Small intestine (tissue), 7 donors: Measurements from ENCODE around the gene ELAVL3. TPM values are rescaled to one million over a fixed set of nuclear protein-coding genes. Genes with fewer than 3 reads are reported as not detected.

Experiments
- DNase-seq, 2 donors: peaks; one replicate each; pipeline versions ENCODE4 v3.0.0 to v3.0.0-alpha.2; 2013
- FAIRE-seq: peaks from 2 replicates; lab custom pipeline; 2012; peaks lifted over from hg19 to GRCh38; lab: Jason Lieb, UNC
- H3K27ac ChIP-seq, 3 donors: one replicate each; pipeline ENCODE4 v1.5.1; 2013; ENCODE audit warnings: low read length in 2 of 3, mild to moderate bottlenecking in 2 of 3, control low read depth in 1 of 3, inconsistent platforms in 1 of 3, low read depth in 1 of 3, moderate library complexity in 1 of 3
- H3K27me3 ChIP-seq, 3 donors: one replicate each; pipeline ENCODE4 v1.6.1; 2013; ENCODE audit warnings: low read length in 3 of 3, inconsistent platforms in 1 of 3; ENCODE audit not compliant: control insufficient read depth in 3 of 3, insufficient read depth in 3 of 3
- H3K36me3 ChIP-seq, 3 donors: one replicate each; pipeline ENCODE4 v1.6.1; 2013; ENCODE audit warnings: low read length in 3 of 3, inconsistent platforms in 1 of 3, low read depth in 1 of 3, mild to moderate bottlenecking in 1 of 3, moderate library complexity in 1 of 3; ENCODE audit not compliant: control insufficient read depth in 3 of 3, insufficient read depth in 2 of 3
- H3K4me1 ChIP-seq, 3 donors: one replicate each; pipeline ENCODE4 v1.6.1; 2013; ENCODE audit warnings: low read length in 2 of 3, inconsistent platforms in 1 of 3, low read depth in 1 of 3, mild to moderate bottlenecking in 1 of 3, moderate library complexity in 1 of 3; ENCODE audit not compliant: control insufficient read depth in 3 of 3, insufficient read depth in 2 of 3
- H3K4me3 ChIP-seq, 3 donors: one replicate each; pipeline ENCODE4 v1.5.1; 2013; ENCODE audit warnings: low read length in 3 of 3, control low read depth in 1 of 3, inconsistent platforms in 1 of 3, low read depth in 1 of 3, mild to moderate bottlenecking in 1 of 3, moderate library complexity in 1 of 3
- H3K9me3 ChIP-seq, 2 donors: one replicate each; pipeline ENCODE4 v1.6.1; 2013; ENCODE audit warnings: low read depth in 1 of 2, low read length in 1 of 2; ENCODE audit not compliant: control insufficient read depth in 2 of 2, insufficient read depth in 1 of 2
- WGBS, 3 donors: extraction: QIAGEN DNeasy Blood & Tissue Kit; methylation state at CpG; one replicate each; pipeline ENCODE4 v1.1.7; 2013; 5-methylcytosine and 5-hydroxymethylcytosine counted together
- polyA plus RNA-seq, 4 donors: library from polyadenylated mRNA; stranded (reverse) in 3 of 4; unstranded in 1 of 4; fragments of 200-250 nt in 3 of 4; fragments of 120-200 nt in 1 of 4; gene quantifications; one replicate each; pipeline versions ENCODE4 v1.2.1 to v1.2.3, GENCODE V29; 2013
- donor health status: healthy with polysubstance abuse.
- donor health status: control.
- donor health status: control.
- donor health status: Bipolar disorder and iron deficiency.
- donor health status: healthy.

Gene ELAVL3
- polyA plus RNA-seq, 4 donors = 0.30 to 2.1 (median 0.63) TPM

DNA sequence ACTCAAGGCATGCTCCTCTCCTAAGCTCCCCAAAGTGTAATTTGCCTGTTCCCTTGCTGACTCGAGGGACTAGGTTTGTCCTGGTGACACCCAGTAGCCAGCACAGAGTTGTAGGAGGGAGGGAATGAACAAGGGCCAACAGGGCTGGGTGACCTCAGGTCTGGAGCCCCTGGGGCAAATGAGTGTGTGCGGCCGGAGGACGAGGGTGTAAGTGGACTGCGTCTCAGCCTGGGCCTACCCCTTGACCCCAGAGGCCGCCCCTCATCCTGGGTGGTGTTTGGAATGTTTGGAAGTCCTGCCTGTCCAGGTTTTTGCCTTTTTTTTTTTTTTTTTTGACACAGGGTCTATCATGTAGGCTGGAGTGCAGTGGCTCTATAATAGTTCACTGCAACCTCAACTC, 26.1 kb upstream of the ELAVL3 start:
- no peak overlapping the region for H3K4me3 ChIP-seq
- 91 to 96% (median 92%) methylated on average over 6 of the region's 6 CpGs for WGBS, 3 donors

DNA sequence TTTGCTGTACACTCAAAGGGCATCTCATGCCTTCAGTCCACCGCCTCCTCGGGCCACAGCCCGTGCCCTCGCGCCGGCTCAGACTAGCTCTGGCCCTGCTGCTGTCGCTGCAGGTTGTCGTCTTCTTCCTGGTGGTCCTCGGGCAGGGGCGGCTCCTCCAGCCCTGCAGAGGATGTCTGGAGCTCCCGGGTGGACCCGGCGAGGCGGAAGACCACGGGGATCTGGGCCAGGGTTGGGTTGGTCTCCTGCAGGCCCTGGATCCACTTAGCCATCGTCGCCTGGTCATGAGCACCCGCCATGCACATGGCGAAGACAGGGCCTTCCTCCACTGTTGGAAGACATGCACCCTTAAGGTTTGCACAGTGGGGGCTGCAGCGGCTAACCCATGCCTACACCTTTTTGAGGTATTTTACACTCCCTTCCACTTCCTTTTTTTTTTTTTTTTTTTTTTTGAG, 25.3 kb upstream of the ELAVL3 start:
- DNase-seq (no peak), FAIRE-seq (no peak)
- 24 to 35% (median 31%) methylated on average over 16 to 20 of the region's 20 CpGs for WGBS, 3 donors
- Histone ChIP-seq H3K4me1 (peaks cover 0 to 5% (median 0%) of the 10 kb centered on the region in 3 donors), H3K9me3 (no peaks in the 10 kb centered on the region), H3K27ac (peak overlapping the region; percentile 61 to 82 (median 66)), H3K36me3 (peaks cover 3 to 48% (median 4%) of the 10 kb centered on the region in 3 donors), H3K4me3 (peak overlapping the region; percentile 68 to 88 (median 80)), H3K27me3 (no peaks in the 10 kb centered on the region)

More for the DNA sequence above, 26.1 kb upstream of the ELAVL3 start:
- Histone ChIP-seq H3K4me1 (peaks cover 0 to 5% (median 0%) of the 10 kb centered on the region in 3 donors), H3K9me3 (no peaks in the 10 kb centered on the region), H3K27ac (no peak overlapping the region), H3K27me3 (no peaks in the 10 kb centered on the region), H3K36me3 (peaks cover 3 to 47% (median 4%) of the 10 kb centered on the region in 3 donors)
- FAIRE-seq (no peak), DNase-seq (no peak)

DNA sequence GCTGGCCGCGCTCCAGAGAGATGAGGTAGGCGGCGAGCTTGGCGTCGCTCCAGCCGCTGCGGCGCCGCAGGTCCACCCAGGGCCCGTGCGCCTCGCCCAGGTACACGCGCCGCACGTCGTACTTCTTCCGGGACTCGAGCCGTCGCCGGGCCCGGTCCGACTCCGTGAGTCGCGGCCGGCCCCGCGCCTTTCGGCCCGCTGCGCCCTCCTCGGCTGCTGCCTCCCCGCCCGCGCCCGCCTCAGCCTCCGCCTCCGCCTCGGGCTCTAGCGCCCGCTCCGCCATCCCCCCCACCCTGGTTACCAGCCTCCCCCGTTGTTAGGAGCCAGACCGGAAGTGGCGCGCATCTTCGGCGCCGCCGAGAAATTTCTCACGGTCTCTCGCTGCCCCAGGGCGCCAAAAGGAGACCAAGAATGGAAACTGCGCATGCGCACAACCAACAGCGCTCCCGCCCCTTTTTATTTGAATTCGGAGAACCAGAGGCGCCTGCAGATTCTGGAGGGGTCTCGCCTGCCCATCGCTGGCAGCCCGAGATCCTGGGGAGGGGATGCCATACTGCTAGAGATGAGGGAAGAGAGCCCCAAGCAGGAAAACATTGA, 24.8 kb upstream of the ELAVL3 start, which contains the start of gene ZNF653:
TSS of gene ZNF653 (minus strand) at position 336 of the 597 bp plus-strand sequence. CDS start at position 283, 53 bp downstream.
- peak within 1 kb of the TSS; percentile 80 to 97 (median 82) for H3K27ac ChIP-seq
- FAIRE-seq = no peak

DNA sequence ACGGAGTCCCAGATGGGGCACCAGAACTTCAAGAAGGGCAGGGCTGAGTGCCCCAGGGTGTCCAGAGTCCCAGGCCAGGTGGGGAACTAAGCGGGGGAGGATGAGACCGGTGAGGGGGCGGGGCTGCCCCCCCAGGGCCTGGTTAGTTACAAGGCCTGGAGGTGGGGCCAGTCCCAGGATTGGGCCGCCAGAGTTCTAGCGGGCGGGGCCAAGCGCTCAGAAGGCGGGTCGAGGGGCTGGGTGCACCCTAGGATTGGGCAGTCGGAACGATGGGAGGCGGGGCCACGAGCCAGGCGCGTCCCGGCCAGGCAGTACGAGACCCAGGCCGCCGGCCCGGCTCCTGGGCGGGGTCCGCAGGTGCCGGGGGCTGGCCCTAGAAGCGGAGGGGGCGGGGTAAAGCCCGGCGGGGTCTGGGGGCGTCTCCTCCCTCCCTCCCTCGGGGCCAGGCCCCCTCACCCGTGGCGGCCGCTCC, 24.2 kb upstream of the ELAVL3 start:
- Histone ChIP-seq H3K9me3 (no peaks in the 10 kb centered on the region), H3K27ac (peak overlapping the region; percentile 80 to 97 (median 82)), H3K36me3 (peaks cover 0 to 46% (median 3%) of the 10 kb centered on the region in 3 donors), H3K4me3 (peak overlapping the region; percentile 68 to 88 (median 80)), H3K27me3 (no peaks in the 10 kb centered on the region), H3K4me1 (peaks cover 0 to 5% (median 0%) of the 10 kb centered on the region in 3 donors)
- no peak for FAIRE-seq
- WGBS, 3 donors = 0 to 1% (median 1%) methylated on average over 12 to 33 of the region's 33 CpGs
- DNase-seq = peak; percentile 97 to 98

More for the DNA sequence above, 24.8 kb upstream of the ELAVL3 start, which contains the start of gene ZNF653:
- 0 to 1% (median 1%) methylated on average over 40 to 65 of the region's 65 CpGs for WGBS, 3 donors
- peak within 1 kb of the TSS; percentile 68 to 88 (median 80) for H3K4me3 ChIP-seq
- H3K9me3 ChIP-seq = no peaks in the 10 kb centered on the region
- H3K4me1 ChIP-seq = peaks cover 0 to 5% (median 0%) of the 10 kb centered on the region in 3 donors
- no peaks in the 10 kb centered on the region for H3K27me3 ChIP-seq
- DNase-seq = peak; percentile 94 to 98
- H3K36me3 ChIP-seq = peaks cover under 1 to 47% (median 3%) of the 10 kb centered on the region in 3 donors

DNA sequence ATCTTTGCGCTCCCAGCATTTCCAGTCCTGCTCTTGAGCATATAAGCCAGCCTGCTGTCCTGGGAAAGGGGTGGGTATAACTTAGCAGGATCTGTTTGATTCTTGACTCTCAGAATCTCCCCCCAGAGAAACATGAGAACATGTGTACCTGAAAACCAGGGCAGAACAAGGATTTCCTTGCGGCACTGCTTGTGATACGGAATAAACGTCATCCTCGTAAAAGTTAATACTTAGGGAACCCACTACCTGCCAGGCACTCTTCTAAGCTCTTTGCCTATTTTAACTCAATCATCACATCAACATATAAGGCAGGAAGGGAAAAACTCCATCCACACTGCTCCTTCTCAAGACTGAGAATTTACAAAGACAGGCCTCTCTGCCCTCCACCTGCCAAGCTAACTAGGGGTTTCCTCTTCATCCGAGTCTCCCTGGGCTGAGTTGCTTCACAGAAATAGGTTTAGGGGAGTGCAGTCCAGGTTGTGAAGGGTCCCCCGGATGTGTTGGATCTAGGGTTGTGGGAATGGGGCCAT, 23.7 kb upstream of the ELAVL3 start:
- H3K4me3 ChIP-seq = peak overlapping the region; percentile 68 to 88 (median 80)
- DNase-seq (no peak), FAIRE-seq (no peak)
- peaks cover 0 to 46% (median 3%) of the 10 kb centered on the region in 3 donors for H3K36me3 ChIP-seq
- H3K27me3 ChIP-seq = no peaks in the 10 kb centered on the region
- peak overlapping the region; percentile 56 to 97 (median 82) for H3K27ac ChIP-seq
- H3K4me1 ChIP-seq = peaks cover 0 to 5% (median 0%) of the 10 kb centered on the region in 3 donors
- H3K9me3 ChIP-seq = no peaks in the 10 kb centered on the region
- WGBS, 3 donors = 39 to 58% (median 46%) methylated on average over 7 of the region's 7 CpGs

DNA sequence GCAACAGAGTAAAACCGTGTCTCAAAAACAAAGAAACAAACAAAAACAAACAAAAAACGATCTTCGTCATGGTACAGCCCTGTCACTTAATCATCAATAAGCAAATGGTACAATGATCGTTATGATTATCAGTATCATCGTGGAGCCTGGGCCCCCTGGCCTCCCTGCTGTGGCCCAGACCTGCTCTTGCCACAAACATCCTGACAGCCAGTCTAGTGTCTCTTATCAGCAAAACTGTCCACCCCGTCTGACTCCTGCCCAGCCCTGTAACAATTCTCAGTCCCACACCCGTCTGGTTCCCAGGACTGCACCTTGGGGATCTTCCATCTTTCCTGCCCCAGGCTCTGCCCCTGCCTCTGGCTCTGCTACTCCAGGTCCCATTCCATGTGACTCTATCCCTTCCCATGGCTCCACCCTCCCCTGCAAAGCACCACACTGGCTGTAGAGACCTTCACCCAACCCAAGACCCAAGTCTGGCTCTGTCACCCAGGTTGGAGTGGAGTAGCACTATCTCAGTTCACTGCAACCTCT, 19.1 kb upstream of the ELAVL3 start:
- Histone ChIP-seq H3K9me3 (no peaks in the 10 kb centered on the region), H3K4me3 (no peak overlapping the region), H3K27me3 (no peaks in the 10 kb centered on the region), H3K4me1 (no peaks in the 10 kb centered on the region), H3K36me3 (peaks cover 2 to 74% (median 3%) of the 10 kb centered on the region in 3 donors), H3K27ac (no peak overlapping the region)
- no peak for FAIRE-seq
- whole genome bisulfite sequencing, 3 donors = 61 to 73% (median 64%) methylated on average over 7 of the region's 7 CpGs
- no peak for DNase-seq

DNA sequence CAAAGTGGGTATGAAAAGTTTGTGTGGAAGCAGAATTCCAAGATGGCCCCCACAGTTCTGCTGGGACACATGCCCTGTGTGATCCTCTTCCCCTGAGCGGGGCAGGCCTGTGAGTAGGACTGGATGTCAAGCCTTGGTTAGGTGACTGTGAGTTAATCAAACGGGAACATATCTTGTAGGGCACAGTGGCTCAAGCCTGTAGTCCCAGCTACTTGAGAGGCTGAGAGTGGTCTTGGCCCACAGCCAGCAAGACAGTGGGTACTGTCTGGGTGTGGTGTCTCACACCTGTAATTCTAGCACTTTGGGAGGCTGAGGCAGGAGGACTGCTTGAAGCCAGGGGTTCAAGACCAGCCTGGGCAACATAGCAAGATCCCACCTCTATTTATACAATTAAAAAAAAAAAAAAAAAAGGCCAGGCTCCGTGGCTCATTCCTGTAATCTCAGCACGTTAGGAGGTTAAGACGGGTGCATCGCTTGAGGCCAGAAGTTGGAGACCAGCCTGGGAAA, 18.4 kb upstream of the ELAVL3 start:
- Histone ChIP-seq H3K36me3 (peaks cover 2 to 80% (median 3%) of the 10 kb centered on the region in 3 donors), H3K4me1 (no peaks in the 10 kb centered on the region), H3K9me3 (no peaks in the 10 kb centered on the region), H3K4me3 (no peak overlapping the region), H3K27me3 (no peaks in the 10 kb centered on the region), H3K27ac (no peak overlapping the region)
- FAIRE-seq (no peak), DNase-seq (no peak)
- WGBS, 3 donors = 84 to 91% (median 85%) methylated on average over 6 of the region's 6 CpGs
